Endothelial cell of umbilical vein (primary cell): ENCODE measurements around the gene PFKFB3. TPM values are rescaled to one million over a fixed set of nuclear protein-coding genes. Genes with fewer than 3 reads are reported as not detected.

ENCODE experiments used
- BruUV-seq: library from RNA; stranded (reverse); fragments of 400-500 nt; replicated peaks from 2 replicates; lab custom pipeline; 2021; lab: Mats Ljungman, UMichigan
- CTCF ChIA-PET: fragments of 300-600, 350-600 bp; sonication (Branson Sonifier 250); formaldehyde crosslinking; loops from one replicate; lab custom pipeline; 2021; ENCODE audit warnings: antibody characterized with exemption, inconsistent platforms; lab: Charles Lee
- POLR2A ChIA-PET: fragments of 300-600, 350-600 bp; sonication (Branson Sonifier 250); formaldehyde crosslinking; loops from one replicate; lab custom pipeline; 2021; ENCODE audit warnings: antibody characterized with exemption, inconsistent platforms; lab: Charles Lee
- DNase-seq: peaks from one replicate; pipeline ENCODE4 v3.0.0-alpha.2; 2011; ENCODE audit warnings: low read depth, low spot score
- FAIRE-seq: peaks from 2 replicates; lab custom pipeline; 2011; peaks lifted over from hg19 to GRCh38; lab: Jason Lieb, UNC
- H2AFZ ChIP-seq: 2 replicates; pipeline ENCODE4 v1.6.0; 2012; ENCODE audit warnings: low read depth, low read length, control low read depth, inconsistent platforms
- H3K27ac ChIP-seq: 2 replicates; pipeline ENCODE4 v1.5.1; 2011; ENCODE audit warnings: low read depth, mild to moderate bottlenecking, control low read depth, low read length, moderate library complexity; ENCODE audit not compliant: insufficient read depth
- H3K27me3 ChIP-seq, 2 experiments: 2 replicates each; pipeline versions ENCODE4 v1.6.0 to v1.6.1; 2011; ENCODE audit warnings: low read length in 2 of 2, mixed read lengths in 1 of 2; ENCODE audit not compliant: control insufficient read depth in 2 of 2, insufficient read depth in 2 of 2
- H3K36me3 ChIP-seq, 2 experiments: 2 replicates in 1 of 2; 3 replicates in 1 of 2; pipeline ENCODE4 v1.5.1; 2011; ENCODE audit warnings: low read length in 2 of 2, mild to moderate bottlenecking in 1 of 2, moderate library complexity in 1 of 2; ENCODE audit not compliant: control insufficient read depth in 2 of 2, insufficient read depth in 2 of 2; ENCODE audit errors: extremely low read depth in 1 of 2
- H3K4me1 ChIP-seq: 3 replicates; pipeline ENCODE4 v1.5.1; 2011; ENCODE audit warnings: mild to moderate bottlenecking, low read length; ENCODE audit not compliant: control insufficient read depth, insufficient read depth; ENCODE audit errors: extremely low read depth
- H3K4me2 ChIP-seq: 2 replicates; pipeline ENCODE4 v1.6.1; 2011; ENCODE audit warnings: low read length, control low read depth, mixed read lengths; ENCODE audit not compliant: insufficient read depth
- H3K4me3 ChIP-seq, 3 experiments: fragments of 200-600 bp in 1 of 3; sonication (generic), shearing (Covaris generic) in 1 of 3; replicated peaks in 1 of 3; 2 replicates each; pipeline ENCODE4 v1.5.1; 2011 to 2016; ENCODE audit warnings: control low read depth in 3 of 3, low read length in 3 of 3, mild to moderate bottlenecking in 2 of 3, inconsistent platforms in 1 of 3, low read depth in 1 of 3, moderate library complexity in 1 of 3; ENCODE audit not compliant: insufficient read depth in 1 of 3
- H3K79me2 ChIP-seq: 2 replicates; pipeline ENCODE4 v1.6.0; 2012; ENCODE audit warnings: low read length, inconsistent platforms; ENCODE audit not compliant: control insufficient read depth, insufficient read depth
- H3K9ac ChIP-seq: replicated peaks from 2 replicates; pipeline ENCODE3; 2011; ENCODE audit warnings: low read length, control low read depth; ENCODE audit not compliant: insufficient read depth; ENCODE audit errors: extremely low read depth
- H3K9me1 ChIP-seq: replicated peaks from 3 replicates; pipeline ENCODE4 v1.6.0; 2011; ENCODE audit warnings: mild to moderate bottlenecking, low read length; ENCODE audit not compliant: control insufficient read depth, insufficient read depth; ENCODE audit errors: extremely low read depth
- H3K9me3 ChIP-seq: replicated peaks from 2 replicates; pipeline ENCODE4 v1.5.1; 2012; ENCODE audit warnings: low read length, inconsistent platforms; ENCODE audit not compliant: control insufficient read depth, insufficient read depth
- H4K20me1 ChIP-seq: replicated peaks from 2 replicates; pipeline ENCODE3; 2011; ENCODE audit warnings: mild to moderate bottlenecking, low read length; ENCODE audit not compliant: control insufficient read depth, insufficient read depth; ENCODE audit errors: extremely low read depth
- EZH2 ChIP-seq: IDR thresholded peaks from 2 replicates; pipeline ENCODE4 v1.6.1; 2012; ENCODE audit warnings: borderline replicate concordance, low read depth, mild to moderate bottlenecking, moderate library complexity, low read length, inconsistent platforms; ENCODE audit not compliant: severe bottlenecking
- FOS ChIP-seq: IDR thresholded peaks from 2 replicates; pipeline ENCODE4 v1.6.1; 2011; ENCODE audit warnings: mild to moderate bottlenecking, low read length, moderate library complexity, borderline replicate concordance; ENCODE audit not compliant: insufficient read depth
- GATA2 ChIP-seq: IDR thresholded peaks from 2 replicates; pipeline ENCODE4 v1.7.0; 2011; ENCODE audit warnings: low read depth, mild to moderate bottlenecking, moderate library complexity, mixed read lengths, low read length; ENCODE audit not compliant: insufficient read length, insufficient read depth
- JUN ChIP-seq: IDR thresholded peaks from 2 replicates; pipeline ENCODE4 v1.6.1; 2011; ENCODE audit warnings: borderline replicate concordance, low read depth; ENCODE audit not compliant: insufficient read length, insufficient read depth
- MYC ChIP-seq: IDR thresholded peaks from one replicate; pipeline ENCODE4 v1.6.1; 2011; ENCODE audit warnings: mild to moderate bottlenecking, low read depth, low read length
- POLR2A ChIP-seq: IDR thresholded peaks from 2 replicates; pipeline ENCODE4 v1.6.1; 2012; ENCODE audit warnings: low read depth, mild to moderate bottlenecking, control low read depth, low read length
- POLR2AphosphoS5 ChIP-seq: IDR thresholded peaks from 2 replicates; pipeline ENCODE4 v1.6.1; 2012; ENCODE audit warnings: low read depth, mild to moderate bottlenecking, control low read depth, low read length, moderate library complexity; ENCODE audit not compliant: insufficient read depth
- dilution Hi-C: fragments of 300-500 bp; cut with MboI; formaldehyde crosslinking; loops from one replicate; pipeline ENCODE4 v1.15.0; 2019; ENCODE audit warnings: low sequenced_read_pairs; ENCODE audit not compliant: extremely low pct_ligation_motif_present
- intact Hi-C: fragments of 100-400 bp; cut with micrococcal nuclease; formaldehyde crosslinking; loops from one replicate; pipeline ENCODE4 v1.10.0; 2022
- polyA plus RNA-seq, 4 experiments: library from polyadenylated mRNA; depleted of rRNA in 3 of 4; stranded (reverse) in 3 of 4; unstranded in 1 of 4; fragments of >200 nt; gene quantifications; 2 replicates each; pipeline versions ENCODE4 v1.2.1 to v1.2.3, GENCODE V29; 2011 to 2012; ENCODE audit warnings: missing spikeins in 1 of 4
- total RNA-seq: library from RNA; stranded (reverse); gene quantifications from 2 replicates; pipeline ENCODE4 v1.2.3, GENCODE V29; 2021
- TF ChIP-seq, protein P1 (sequence below), 2 donors: IDR thresholded peaks; 1 replicate in 1 of 2; 2 replicates in 1 of 2; pipeline ENCODE4 v1.5.1; 2011; ENCODE audit warnings: low read length in 2 of 2, mild to moderate bottlenecking in 2 of 2, moderate library complexity in 2 of 2, control low read depth in 1 of 2, inconsistent platforms in 1 of 2, low read depth in 1 of 2; ENCODE audit not compliant: insufficient read depth in 1 of 2; ENCODE audit errors: extremely low read depth in 1 of 2
- TF ChIP-seq, protein P2 (sequence below): IDR thresholded peaks from 2 replicates; pipeline ENCODE4 v1.6.1; 2011; ENCODE audit not compliant: insufficient read depth, insufficient read length

The PFKFB3 gene
- total and polyA plus RNA-seq, 2 donors (not counting 3 experiments of a cell fraction or from before 2014, with no cell fraction given) = 15.8 to 33.7 TPM

DNA sequence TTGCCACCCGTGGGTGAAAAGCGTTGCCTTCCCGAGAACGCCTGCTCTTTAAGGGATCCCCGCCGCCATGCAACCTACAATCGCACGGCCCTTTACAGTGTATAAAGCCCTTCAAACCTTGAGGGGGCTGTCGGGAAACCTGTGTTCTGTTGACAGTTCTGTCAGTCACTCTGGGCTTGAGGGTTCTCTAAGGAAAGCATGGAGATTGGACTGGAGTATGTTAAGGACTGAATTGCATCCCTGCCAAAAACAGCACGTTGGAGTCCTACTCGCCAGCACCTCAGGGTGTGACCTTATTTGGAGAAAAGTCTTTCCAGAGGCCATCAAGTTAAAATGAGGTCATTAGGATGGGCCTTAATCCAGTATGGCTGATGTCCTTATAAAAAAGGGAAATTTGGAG lies 70.6 kb downstream of the PFKFB3 start:
- H3K79me2 ChIP-seq = no peaks in the 10 kb centered on the region
- ChIA-PET POLR2A (interaction anchor here (0.6 kb wide), 1 partner anchor 24 kb away, joined by 4 read pairs; no protein-coding TSS in a partner anchor), CTCF (interaction anchor here (0.7 kb wide), 1 partner anchor 10 kb away, joined by 3 read pairs; no protein-coding TSS in a partner anchor)
- FAIRE-seq (no peak), DNase-seq (no peak)
- no peaks in the 10 kb centered on the region for H3K9me3 ChIP-seq
- H3K27me3 ChIP-seq = no peaks in the 10 kb centered on the region
- H4K20me1 ChIP-seq = no peaks in the 10 kb centered on the region
- H3K4me1 ChIP-seq = peaks cover 12% of the 10 kb centered on the region
- BruUV-seq = no TSS peak
- no peaks in the 10 kb centered on the region for H3K9me1 ChIP-seq
- H3K9ac ChIP-seq = no peak overlapping the region
- no peak overlapping the region for H2AFZ ChIP-seq
- TF ChIP-seq EZH2 = no peak
- TF ChIP-seq MYC = no peak
- no peak for TF ChIP-seq JUN
- no peak for TF ChIP-seq POLR2A
- no peak for TF ChIP-seq GATA2
- no peak for TF ChIP-seq POLR2AphosphoS5
- TF ChIP-seq FOS = no peak
- TF ChIP-seq, protein P1, sequence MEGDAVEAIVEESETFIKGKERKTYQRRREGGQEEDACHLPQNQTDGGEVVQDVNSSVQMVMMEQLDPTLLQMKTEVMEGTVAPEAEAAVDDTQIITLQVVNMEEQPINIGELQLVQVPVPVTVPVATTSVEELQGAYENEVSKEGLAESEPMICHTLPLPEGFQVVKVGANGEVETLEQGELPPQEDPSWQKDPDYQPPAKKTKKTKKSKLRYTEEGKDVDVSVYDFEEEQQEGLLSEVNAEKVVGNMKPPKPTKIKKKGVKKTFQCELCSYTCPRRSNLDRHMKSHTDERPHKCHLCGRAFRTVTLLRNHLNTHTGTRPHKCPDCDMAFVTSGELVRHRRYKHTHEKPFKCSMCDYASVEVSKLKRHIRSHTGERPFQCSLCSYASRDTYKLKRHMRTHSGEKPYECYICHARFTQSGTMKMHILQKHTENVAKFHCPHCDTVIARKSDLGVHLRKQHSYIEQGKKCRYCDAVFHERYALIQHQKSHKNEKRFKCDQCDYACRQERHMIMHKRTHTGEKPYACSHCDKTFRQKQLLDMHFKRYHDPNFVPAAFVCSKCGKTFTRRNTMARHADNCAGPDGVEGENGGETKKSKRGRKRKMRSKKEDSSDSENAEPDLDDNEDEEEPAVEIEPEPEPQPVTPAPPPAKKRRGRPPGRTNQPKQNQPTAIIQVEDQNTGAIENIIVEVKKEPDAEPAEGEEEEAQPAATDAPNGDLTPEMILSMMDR (IDR thresholded peaks at IDR 0.05; ENCODE audit: extremely low read depth in 1 of 2, insufficient read depth in 1 of 2, low read depth in 1 of 2, low read length in 2 of 2) = no peak
- TF ChIP-seq, protein P2, sequence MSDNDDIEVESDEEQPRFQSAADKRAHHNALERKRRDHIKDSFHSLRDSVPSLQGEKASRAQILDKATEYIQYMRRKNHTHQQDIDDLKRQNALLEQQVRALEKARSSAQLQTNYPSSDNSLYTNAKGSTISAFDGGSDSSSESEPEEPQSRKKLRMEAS = no peak
- no peak overlapping the region for H3K4me2 ChIP-seq
- dilution Hi-C loops = no loop called here
- no peak overlapping the region for H3K27ac ChIP-seq
- H3K4me3 ChIP-seq = no peak overlapping the region
- intact Hi-C loops = no loop called here
- H3K36me3 ChIP-seq = no peaks in the 10 kb centered on the region
